Esophagus muscularis mucosa (tissue), 4 donors: ENCODE results near the gene TMEM131L.

Source experiments
- CTCF ChIP-seq, 3 experiments: fragments of 200-600 bp in 2 of 3; fragments of 450-650 bp in 1 of 3; sonication (generic) in 2 of 3; IDR thresholded peaks; one replicate each; pipeline ENCODE4 v1.5.1; 2017 to 2019; ENCODE audit warnings: antibody characterized with exemption in 3 of 3, mild to moderate bottlenecking in 2 of 3, moderate library complexity in 1 of 3
- EP300 ChIP-seq: sonication (generic); formaldehyde crosslinking; IDR thresholded peaks from one replicate; pipeline ENCODE4 v1.6.1; 2017; ENCODE audit warnings: antibody characterized with exemption
- POLR2A ChIP-seq: fragments of 450-650 bp; IDR thresholded peaks from one replicate; pipeline ENCODE4 v1.6.1; 2017; ENCODE audit warnings: antibody characterized with exemption, moderate library complexity, mild to moderate bottlenecking, low read depth
- POLR2AphosphoS5 ChIP-seq, 2 donors: sonication (generic); formaldehyde crosslinking; IDR thresholded peaks; one replicate each; pipeline ENCODE4 v1.6.1; 2017; ENCODE audit warnings: antibody characterized with exemption in 2 of 2

- TF ChIP-seq POLR2A (no peak), EP300 (no peak), CTCF (IDR thresholded peaks at IDR 0.05) (no peak), POLR2AphosphoS5 (IDR thresholded peaks at IDR 0.05) (no peak)
Observed at GRCh38 chr4:153514688-153515426, 48.7 kb downstream of the TMEM131L start.
